ENCODE data around the gene HCFC2. TPM values are rescaled to one million over a fixed set of nuclear protein-coding genes. Genes with fewer than 3 reads are reported as not detected.

HCFC2 gene
- total RNA-seq, 2 experiments from 2014 or later: 11.2 to 15.1 TPM

DNA sequence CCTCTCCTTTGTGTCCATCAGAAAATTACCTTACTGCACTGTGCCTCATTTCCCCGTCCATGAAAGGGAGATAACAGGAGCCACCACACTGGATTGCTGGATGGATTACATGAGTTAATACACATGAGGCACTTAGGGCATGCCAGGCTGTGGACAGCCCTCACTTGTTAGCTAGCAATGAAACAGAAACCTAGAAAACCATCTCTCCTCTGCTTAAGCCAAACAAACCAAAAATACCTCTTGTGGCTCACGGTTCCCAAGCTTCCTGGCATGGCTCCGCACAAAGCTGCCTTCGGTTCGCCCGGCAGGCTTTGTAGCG, 660 bp upstream of the HCFC2 start:
- Histone ChIP-seq H3K4me1 (ENCODE audit: insufficient read depth, low read length) (peaks cover 17% of the 10 kb centered on the region), H3K27ac (ENCODE audit: low read depth in 1 of 2, low read length in 2 of 2) (peak overlapping the region in 1 of 2 donors; percentile 42), H3K4me3 (ENCODE audit: low read length) (peak overlapping the region; percentile 85), H3K36me3 (ENCODE audit: insufficient read depth, low read length) (peaks cover 10% of the 10 kb centered on the region), H3K9me3 (ENCODE audit: control insufficient read depth in 1 of 2, insufficient read depth in 1 of 2, low read length in 2 of 2) (no peaks in the 10 kb centered on the region), H3K27me3 (ENCODE audit: control insufficient read depth in 1 of 2, insufficient read depth in 2 of 2, low read length in 2 of 2) (peaks cover 0 to 2% of the 10 kb centered on the region in 2 experiments)
- no peaks in the 10 kb centered on the region for H3K9me3 Mint-ChIP-seq
- H3K4me3 Mint-ChIP-seq: peak overlapping the region; percentile 95
- ChIA-PET POLR2A (interaction anchor here (1.0 to 3.7 kb wide), 7 partner anchors 45 to 225 kb away, joined by 3 to 33 read pairs (median 17); partner anchors contain the start of genes HSP90B1, NFYB and TDG), CTCF (interaction anchor here (0.7 to 2.0 kb wide), 4 partner anchors 36 to 100 kb away, joined by 3 to 8 read pairs (median 3); no protein-coding TSS in a partner anchor)
- TF ChIP-seq, protein P1, sequence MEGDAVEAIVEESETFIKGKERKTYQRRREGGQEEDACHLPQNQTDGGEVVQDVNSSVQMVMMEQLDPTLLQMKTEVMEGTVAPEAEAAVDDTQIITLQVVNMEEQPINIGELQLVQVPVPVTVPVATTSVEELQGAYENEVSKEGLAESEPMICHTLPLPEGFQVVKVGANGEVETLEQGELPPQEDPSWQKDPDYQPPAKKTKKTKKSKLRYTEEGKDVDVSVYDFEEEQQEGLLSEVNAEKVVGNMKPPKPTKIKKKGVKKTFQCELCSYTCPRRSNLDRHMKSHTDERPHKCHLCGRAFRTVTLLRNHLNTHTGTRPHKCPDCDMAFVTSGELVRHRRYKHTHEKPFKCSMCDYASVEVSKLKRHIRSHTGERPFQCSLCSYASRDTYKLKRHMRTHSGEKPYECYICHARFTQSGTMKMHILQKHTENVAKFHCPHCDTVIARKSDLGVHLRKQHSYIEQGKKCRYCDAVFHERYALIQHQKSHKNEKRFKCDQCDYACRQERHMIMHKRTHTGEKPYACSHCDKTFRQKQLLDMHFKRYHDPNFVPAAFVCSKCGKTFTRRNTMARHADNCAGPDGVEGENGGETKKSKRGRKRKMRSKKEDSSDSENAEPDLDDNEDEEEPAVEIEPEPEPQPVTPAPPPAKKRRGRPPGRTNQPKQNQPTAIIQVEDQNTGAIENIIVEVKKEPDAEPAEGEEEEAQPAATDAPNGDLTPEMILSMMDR (IDR thresholded peaks at IDR 0.05): no peak
- ATAC-seq (ENCODE audit: poor library complexity): peak; percentile 28
- H3K27me3 Mint-ChIP-seq: peaks cover 12% of the 10 kb centered on the region
- peak overlapping the region; percentile 82 for H3K27ac Mint-ChIP-seq
- DNase-seq: peak in 1 of 14 experiments; percentile 21
- intact Hi-C loops (cut with DNase I, micrococcal nuclease): loop anchor here (1.0 to 10.0 kb wide), 8 partner anchors 73 to 1041 kb away; partner anchors contain the start of genes HSP90B1 (in 2 of the 2), TDG (in 2 of the 2), EID3 (in 1 of the 2) and NT5DC3 (in 1 of the 2)
- H3K4me1 Mint-ChIP-seq (ENCODE audit: low read depth): peaks cover 33% of the 10 kb centered on the region
- peaks cover 25% of the 10 kb centered on the region for H3K36me3 Mint-ChIP-seq (ENCODE audit: low read depth)

DNA sequence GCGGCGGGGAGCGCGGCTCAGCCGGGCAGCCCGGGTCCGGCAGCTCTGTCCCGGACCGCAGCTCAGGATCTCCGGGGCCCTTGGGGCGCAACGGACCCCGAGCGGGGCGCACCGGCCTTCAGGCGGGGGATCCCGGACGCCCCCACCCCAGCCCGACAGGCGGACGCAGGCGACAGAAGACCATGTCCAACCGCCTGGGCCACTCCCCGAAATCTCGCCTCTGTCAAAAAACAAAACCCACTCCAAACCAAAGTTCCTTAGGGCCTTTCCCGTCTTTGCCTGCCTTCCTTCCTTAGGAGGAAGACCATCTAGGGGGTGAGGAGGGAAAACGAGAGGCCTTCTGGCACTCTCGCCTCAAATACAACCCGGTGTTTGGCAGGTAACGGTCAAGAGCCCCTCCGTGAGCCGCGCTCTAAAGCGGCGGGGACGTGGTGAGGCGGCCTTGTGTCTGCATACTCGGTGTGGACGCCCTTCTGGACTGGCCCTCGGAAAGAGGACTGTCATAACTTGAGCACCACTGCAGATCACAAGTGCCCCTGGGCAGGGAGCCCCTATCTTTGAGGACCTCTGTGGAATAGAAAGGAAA, 604 bp downstream of the HCFC2 start:
- H3K27me3 Mint-ChIP-seq: peaks cover 6% of the 10 kb centered on the region
- peak overlapping the region; percentile 82 for H3K27ac Mint-ChIP-seq
- H3K27me3 ChIP-seq (ENCODE audit: control insufficient read depth in 1 of 2, insufficient read depth in 2 of 2, low read length in 2 of 2): peaks cover 0 to 2% of the 10 kb centered on the region in 2 experiments
- peaks cover 37% of the 10 kb centered on the region for H3K36me3 Mint-ChIP-seq (ENCODE audit: low read depth)
- peaks cover 17% of the 10 kb centered on the region for H3K4me1 ChIP-seq (ENCODE audit: insufficient read depth, low read length)
- peaks cover 33% of the 10 kb centered on the region for H3K4me1 Mint-ChIP-seq (ENCODE audit: low read depth)
- peak overlapping the region in 1 of 2 donors; percentile 59 for H3K27ac ChIP-seq (ENCODE audit: low read depth in 1 of 2, low read length in 2 of 2)
- H3K4me3 Mint-ChIP-seq: peak overlapping the region; percentile 93
- H3K4me3 ChIP-seq (ENCODE audit: low read length): peak overlapping the region; percentile 85
- peak in 2 of 14 experiments; percentile 4 to 22 for DNase-seq
- peaks cover 10% of the 10 kb centered on the region for H3K36me3 ChIP-seq (ENCODE audit: insufficient read depth, low read length)
- ChIA-PET CTCF (interaction anchor here (1.2 kb wide), 1 partner anchor 44 kb away, joined by 5 read pairs; no protein-coding TSS in a partner anchor), POLR2A (interaction anchor here (1.0 to 3.7 kb wide), 8 partner anchors 44 to 224 kb away, joined by 3 to 33 read pairs (median 12); partner anchors contain the start of genes HSP90B1, NFYB, NT5DC3 and TDG)
- H3K9me3 ChIP-seq (ENCODE audit: control insufficient read depth in 1 of 2, insufficient read depth in 1 of 2, low read length in 2 of 2): no peaks in the 10 kb centered on the region
- TF ChIP-seq, protein P1 (IDR thresholded peaks at IDR 0.05): no peak
- ATAC-seq (ENCODE audit: poor library complexity): no peak
- no peaks in the 10 kb centered on the region for H3K9me3 Mint-ChIP-seq
- intact Hi-C loops (cut with DNase I, micrococcal nuclease): loop anchor here (1.0 to 10.0 kb wide), 8 partner anchors 72 to 1040 kb away; partner anchors contain the start of genes HSP90B1 (in 2 of the 2), TDG (in 2 of the 2), EID3 (in 1 of the 2) and NT5DC3 (in 1 of the 2)

DNA sequence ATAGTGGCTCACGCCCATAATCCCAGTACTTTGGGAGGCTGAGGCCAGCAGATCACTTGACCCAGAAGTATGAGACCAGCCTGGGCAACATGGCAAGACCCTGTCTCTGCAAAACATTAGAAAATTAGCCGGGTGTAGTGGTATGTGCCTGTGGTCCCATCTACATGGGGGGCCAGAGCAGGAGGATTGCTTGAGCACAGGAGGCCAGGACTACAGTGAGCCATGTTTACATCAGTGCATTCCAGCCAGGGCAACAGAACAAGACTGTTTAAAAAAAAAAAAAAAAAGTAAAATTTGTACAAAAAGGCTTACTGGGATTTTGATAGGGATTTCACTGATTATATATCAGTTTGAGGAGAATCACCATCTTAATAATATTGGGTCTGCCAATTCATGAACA, 7.8 kb downstream of the HCFC2 start:
- no peak overlapping the region for H3K4me3 ChIP-seq (ENCODE audit: low read length)
- Mint-ChIP-seq H3K9me3 (no peaks in the 10 kb centered on the region), H3K4me3 (no peak overlapping the region), H3K36me3 (ENCODE audit: low read depth) (peaks cover 75% of the 10 kb centered on the region), H3K27ac (no peak overlapping the region), H3K4me1 (ENCODE audit: low read depth) (peaks cover 27% of the 10 kb centered on the region), H3K27me3 (no peaks in the 10 kb centered on the region)
- peaks cover 16% of the 10 kb centered on the region for H3K36me3 ChIP-seq (ENCODE audit: insufficient read depth, low read length)
- H3K27ac ChIP-seq (ENCODE audit: low read depth in 1 of 2, low read length in 2 of 2): no peak overlapping the region
- intact Hi-C loops (cut with DNase I, micrococcal nuclease): no loop called here
- ChIA-PET POLR2A (no interaction called here), CTCF (no interaction called here)
- DNase-seq: no peak
- H3K27me3 ChIP-seq (ENCODE audit: control insufficient read depth in 1 of 2, insufficient read depth in 2 of 2, low read length in 2 of 2): no peaks in the 10 kb centered on the region
- ATAC-seq (ENCODE audit: poor library complexity): no peak
- TF ChIP-seq, protein P1 (IDR thresholded peaks at IDR 0.05): no peak
- H3K4me1 ChIP-seq (ENCODE audit: insufficient read depth, low read length): no peaks in the 10 kb centered on the region
- no peaks in the 10 kb centered on the region for H3K9me3 ChIP-seq (ENCODE audit: control insufficient read depth in 1 of 2, insufficient read depth in 1 of 2, low read length in 2 of 2)

All from CD4-positive, alpha-beta T cell (primary cell).